WTC11 (cell line): ENCODE results near the gene SLC48A1.

ENCODE experiments used
- CBFB ChIP-seq: sonication (generic); formaldehyde crosslinking; IDR thresholded peaks from 2 replicates; pipeline ENCODE4 v1.8.1; 2022; ENCODE audit warnings: mild to moderate bottlenecking, low read depth, missing genetic modification reagents
- CTCF ChIP-seq: fragments of 200-600 bp; IDR thresholded peaks from 2 replicates; pipeline ENCODE4 v1.8.0; 2022; ENCODE audit warnings: antibody characterized with exemption
- E2F4 ChIP-seq: sonication (generic); formaldehyde crosslinking; IDR thresholded peaks from 2 replicates; pipeline ENCODE4 v1.8.1; 2022; ENCODE audit warnings: low read depth, mild to moderate bottlenecking, moderate library complexity, missing genetic modification reagents, borderline replicate concordance
- ELF4 ChIP-seq: sonication (generic); formaldehyde crosslinking; IDR thresholded peaks from 2 replicates; pipeline ENCODE4 v1.8.1; 2022; ENCODE audit warnings: low read depth, mild to moderate bottlenecking, moderate library complexity, missing genetic modification reagents
- ESRRA ChIP-seq: sonication (generic); formaldehyde crosslinking; IDR thresholded peaks from 2 replicates; pipeline ENCODE4 v1.8.1; 2022; ENCODE audit warnings: mild to moderate bottlenecking, missing genetic modification reagents, borderline replicate concordance
- IRF1 ChIP-seq: sonication (generic); formaldehyde crosslinking; IDR thresholded peaks from 2 replicates; pipeline ENCODE4 v1.8.0; 2023; ENCODE audit warnings: missing genetic modification reagents
- NFYB ChIP-seq: sonication (generic); formaldehyde crosslinking; conservative IDR thresholded peaks from 2 replicates; pipeline ENCODE4 v1.8.0; 2022; ENCODE audit warnings: low read depth, missing genetic modification reagents
- NR2C2 ChIP-seq: sonication (generic); formaldehyde crosslinking; IDR thresholded peaks from 2 replicates; pipeline ENCODE4 v1.8.0; 2022; ENCODE audit warnings: mild to moderate bottlenecking, missing genetic modification reagents
- NR3C1 ChIP-seq: sonication (generic); formaldehyde crosslinking; conservative IDR thresholded peaks from 2 replicates; pipeline ENCODE4 v1.8.1; 2023; ENCODE audit warnings: low read depth, mild to moderate bottlenecking, missing genetic modification reagents
- RELA ChIP-seq: sonication (generic); formaldehyde crosslinking; IDR thresholded peaks from 2 replicates; pipeline ENCODE4 v1.8.1; 2022; ENCODE audit warnings: missing genetic modification reagents, mild to moderate bottlenecking, borderline replicate concordance
- STAT6 ChIP-seq: sonication (generic); formaldehyde crosslinking; conservative IDR thresholded peaks from 2 replicates; pipeline ENCODE4 v1.8.1; 2023; ENCODE audit warnings: mild to moderate bottlenecking, low read depth, missing genetic modification reagents, moderate library complexity
- USF1 ChIP-seq: sonication (generic); formaldehyde crosslinking; IDR thresholded peaks from 2 replicates; pipeline ENCODE4 v1.8.0; 2022; ENCODE audit warnings: mild to moderate bottlenecking, missing genetic modification reagents

GRCh38 chr12:47781479-47782371 lies 8.7 kb downstream of the SLC48A1 start:
- TF ChIP-seq ESRRA (CRISPR knock-in tag) (no peak), NFYB (no peak), ELF4 (CRISPR knock-in tag) (no peak), E2F4 (CRISPR knock-in tag) (no peak), STAT6 (CRISPR knock-in tag) (no peak), CTCF (no peak), NR3C1 (CRISPR knock-in tag) (no peak), USF1 (CRISPR knock-in tag) (no peak), RELA (CRISPR knock-in tag) (no peak), IRF1 (no peak), NR2C2 (CRISPR knock-in tag) (no peak), CBFB (CRISPR knock-in tag) (no peak)
